Naive B cell (primary cell): ENCODE results near the gene NIF3L1. TPM values are rescaled to one million over a fixed set of nuclear protein-coding genes. Genes with fewer than 3 reads are reported as not detected.
A peak's percentile ranks its signal among the peaks of the same experiment; 100 is the strongest.
"Not testable (repeated sequence)": the region's sequence is repeated elsewhere in the genome, so short reads cannot be mapped to it uniquely, and the experiment has no call there.

Experiments
- ATAC-seq, 2 donors: fragments of 150-1000 bp; cut with Tn5 transposase; 2 replicates each; pipeline ENCODE4 v1.10.0; 2021; ENCODE audit warnings: low read depth in 2 of 2, mild to moderate bottlenecking in 2 of 2, moderate library complexity in 2 of 2
- DNase-seq: peaks from one replicate; pipeline ENCODE4 v3.0.0; 2022
- H3K27ac Mint-ChIP-seq, 6 donors: one replicate each; pipeline ENCODE4 v1.8.0; 2020 to 2022; ENCODE audit warnings: mild to moderate bottlenecking in 6 of 6, mixed read lengths in 6 of 6, moderate library complexity in 5 of 6, inconsistent platforms in 2 of 6
- H3K27me3 Mint-ChIP-seq, 3 donors: one replicate each; pipeline ENCODE4 v1.8.0; 2021 to 2022; ENCODE audit warnings: mixed read lengths in 3 of 3, mild to moderate bottlenecking in 1 of 3
- H3K36me3 Mint-ChIP-seq, 2 donors: one replicate each; pipeline ENCODE4 v1.8.0; 2020 to 2022; ENCODE audit warnings: mixed read lengths in 2 of 2, inconsistent platforms in 1 of 2, mild to moderate bottlenecking in 1 of 2
- H3K4me1 Mint-ChIP-seq, 3 donors: one replicate each; pipeline ENCODE4 v1.8.0; 2020 to 2022; ENCODE audit warnings: mixed read lengths in 3 of 3, inconsistent platforms in 1 of 3, mild to moderate bottlenecking in 1 of 3, moderate library complexity in 1 of 3
- H3K4me3 Mint-ChIP-seq, 8 donors: one replicate each; pipeline ENCODE4 v1.8.0; 2020 to 2022; ENCODE audit warnings: mild to moderate bottlenecking in 8 of 8, mixed read lengths in 8 of 8, moderate library complexity in 8 of 8, inconsistent platforms in 2 of 8
- H3K9me3 Mint-ChIP-seq, 7 donors: one replicate each; pipeline ENCODE4 v1.8.0; 2020 to 2022; ENCODE audit warnings: mixed read lengths in 7 of 7, mild to moderate bottlenecking in 5 of 7, inconsistent platforms in 2 of 7, moderate library complexity in 1 of 7
- polyA plus RNA-seq, 6 donors: library from polyadenylated mRNA; unstranded; fragments of 300-500 nt; fragmentation: Illumina TruSeq; gene quantifications; one replicate each; pipeline ENCODE4 v1.2.3, GENCODE V29; 2021; ENCODE audit warnings: low read depth in 6 of 6

The NIF3L1 gene
- polyA plus RNA-seq, 6 donors from 2014 or later: 12.2 to 22.0 (median 14.9) TPM

DNA sequence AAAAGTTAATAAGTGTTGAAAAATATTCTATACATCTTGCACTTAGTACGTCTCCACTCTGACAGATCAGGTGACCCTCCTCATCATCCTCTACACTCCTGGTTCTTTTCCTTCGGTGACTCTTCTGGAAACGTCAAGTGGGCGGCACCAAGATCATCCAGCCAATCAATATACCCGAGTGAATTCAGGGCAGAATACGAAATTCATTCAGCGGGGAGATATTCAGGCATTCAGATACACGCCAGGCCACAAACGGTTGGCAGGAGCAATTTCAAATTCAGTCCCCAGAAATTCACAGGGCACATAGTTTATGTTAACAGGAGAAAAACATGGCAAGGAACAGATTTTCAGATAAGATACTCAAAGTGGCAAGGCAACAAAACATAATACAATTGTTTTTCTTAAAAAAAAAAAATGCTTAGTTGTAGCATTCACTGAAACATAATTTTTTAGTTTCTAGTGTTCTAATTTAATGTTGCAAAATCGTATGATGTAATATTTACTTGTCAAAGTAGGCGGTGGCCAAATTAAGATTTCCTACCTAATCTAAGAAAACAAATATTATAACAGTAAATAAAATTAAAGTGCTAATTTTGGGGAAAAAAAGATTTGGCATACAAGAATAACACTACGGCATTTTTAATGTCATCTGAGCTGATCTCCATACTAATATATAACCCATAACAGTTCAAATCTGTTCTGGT, 28.9 kb upstream of the NIF3L1 start:
- DNase-seq (no peak), ATAC-seq (no peak)
- H3K4me1 Mint-ChIP-seq: peaks cover 42 to 56% (median 55%) of the 10 kb centered on the region in 3 donors
- peaks cover 49 to 55% of the 10 kb centered on the region in 2 donors for H3K36me3 Mint-ChIP-seq
- H3K9me3 Mint-ChIP-seq: peaks cover 0 to 3% (median 0%) of the 10 kb centered on the region in 7 donors
- peak overlapping the region in 5 of 6 donors; percentile 47 to 93 (median 74) for H3K27ac Mint-ChIP-seq
- no peaks in the 10 kb centered on the region for H3K27me3 Mint-ChIP-seq
- H3K4me3 Mint-ChIP-seq: peak overlapping the region; percentile 64 to 100 (median 84)

DNA sequence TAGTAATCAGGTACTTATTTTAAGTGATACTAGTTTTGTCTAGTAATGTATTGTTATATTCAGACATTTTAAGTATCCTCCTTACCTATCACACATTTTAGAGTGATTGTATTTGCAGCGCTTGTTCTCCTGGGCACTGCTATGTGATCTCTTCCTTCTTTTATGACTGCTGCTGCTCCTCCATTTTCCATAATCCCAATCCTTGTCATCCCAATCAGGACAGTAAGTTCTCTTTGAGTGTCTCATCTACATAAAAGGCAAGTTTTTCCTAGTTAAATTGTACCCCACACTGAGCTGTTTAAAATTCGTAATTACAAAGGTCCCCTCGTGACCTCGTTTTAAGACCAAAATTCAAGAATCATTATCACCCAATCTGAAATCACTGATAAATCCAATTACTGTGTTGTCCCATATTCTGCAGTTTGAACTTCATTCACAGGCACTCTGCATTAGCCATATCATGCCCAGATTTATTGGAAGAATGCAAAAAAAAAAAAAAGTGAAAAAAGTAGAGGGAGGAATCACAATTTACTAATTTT, 27.5 kb upstream of the NIF3L1 start:
- H3K9me3 Mint-ChIP-seq: peaks cover 0 to 3% (median 0%) of the 10 kb centered on the region in 7 donors
- ATAC-seq (no peak), DNase-seq (no peak)
- H3K36me3 Mint-ChIP-seq: peaks cover 44 to 55% of the 10 kb centered on the region in 2 donors
- H3K27ac Mint-ChIP-seq: peak overlapping the region; percentile 47 to 100 (median 86)
- peak overlapping the region; percentile 84 to 100 (median 96) for H3K4me3 Mint-ChIP-seq
- peaks cover 42 to 56% (median 54%) of the 10 kb centered on the region in 3 donors for H3K4me1 Mint-ChIP-seq
- no peaks in the 10 kb centered on the region for H3K27me3 Mint-ChIP-seq

- Mint-ChIP-seq H3K36me3 (peaks cover 38 to 50% of the 10 kb centered on the region in 2 donors), H3K27ac (peak overlapping the region; percentile 99 to 100 (median 100)), H3K4me3 (peak overlapping the region; percentile 84 to 100 (median 96)), H3K9me3 (peaks cover 0 to 3% (median 0%) of the 10 kb centered on the region in 7 donors), H3K4me1 (peaks cover 42 to 58% (median 53%) of the 10 kb centered on the region in 3 donors), H3K27me3 (no peaks in the 10 kb centered on the region)
- DNase-seq (peak; percentile 55), ATAC-seq (peak; percentile 6 to 18)
These were observed 26.6 kb upstream of the NIF3L1 start for GRCh38 chr2:200862532-200863000.

DNA sequence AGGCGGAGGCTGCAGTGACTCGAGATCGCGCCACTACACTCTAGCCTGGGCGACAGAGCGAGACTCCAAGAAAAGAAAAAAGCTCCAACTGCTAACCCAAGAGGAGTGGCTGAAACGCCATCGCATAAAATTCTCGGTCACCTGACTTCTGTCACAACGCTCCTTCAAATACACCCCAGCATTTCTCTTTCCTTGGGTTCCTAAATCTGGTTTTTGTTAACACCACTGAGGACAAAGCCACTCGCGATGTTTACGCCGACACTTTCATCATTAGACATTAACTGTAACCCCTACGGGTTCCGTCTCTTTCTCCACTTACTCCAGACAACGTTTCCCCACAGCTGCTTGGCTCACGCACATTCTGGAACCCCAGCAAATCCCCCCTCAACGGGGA, 25.4 kb upstream of the NIF3L1 start:
- no peaks in the 10 kb centered on the region for H3K27me3 Mint-ChIP-seq
- peaks cover 27 to 38% of the 10 kb centered on the region in 2 donors for H3K36me3 Mint-ChIP-seq
- H3K4me1 Mint-ChIP-seq: peaks cover 32 to 51% (median 41%) of the 10 kb centered on the region in 3 donors
- ATAC-seq: peak; percentile 13 to 16
- no peak for DNase-seq
- H3K4me3 Mint-ChIP-seq: peak overlapping the region; percentile 84 to 100 (median 96)
- H3K9me3 Mint-ChIP-seq: peaks cover 0 to 3% (median 0%) of the 10 kb centered on the region in 7 donors
- H3K27ac Mint-ChIP-seq: peak overlapping the region; percentile 99 to 100 (median 100)

DNA sequence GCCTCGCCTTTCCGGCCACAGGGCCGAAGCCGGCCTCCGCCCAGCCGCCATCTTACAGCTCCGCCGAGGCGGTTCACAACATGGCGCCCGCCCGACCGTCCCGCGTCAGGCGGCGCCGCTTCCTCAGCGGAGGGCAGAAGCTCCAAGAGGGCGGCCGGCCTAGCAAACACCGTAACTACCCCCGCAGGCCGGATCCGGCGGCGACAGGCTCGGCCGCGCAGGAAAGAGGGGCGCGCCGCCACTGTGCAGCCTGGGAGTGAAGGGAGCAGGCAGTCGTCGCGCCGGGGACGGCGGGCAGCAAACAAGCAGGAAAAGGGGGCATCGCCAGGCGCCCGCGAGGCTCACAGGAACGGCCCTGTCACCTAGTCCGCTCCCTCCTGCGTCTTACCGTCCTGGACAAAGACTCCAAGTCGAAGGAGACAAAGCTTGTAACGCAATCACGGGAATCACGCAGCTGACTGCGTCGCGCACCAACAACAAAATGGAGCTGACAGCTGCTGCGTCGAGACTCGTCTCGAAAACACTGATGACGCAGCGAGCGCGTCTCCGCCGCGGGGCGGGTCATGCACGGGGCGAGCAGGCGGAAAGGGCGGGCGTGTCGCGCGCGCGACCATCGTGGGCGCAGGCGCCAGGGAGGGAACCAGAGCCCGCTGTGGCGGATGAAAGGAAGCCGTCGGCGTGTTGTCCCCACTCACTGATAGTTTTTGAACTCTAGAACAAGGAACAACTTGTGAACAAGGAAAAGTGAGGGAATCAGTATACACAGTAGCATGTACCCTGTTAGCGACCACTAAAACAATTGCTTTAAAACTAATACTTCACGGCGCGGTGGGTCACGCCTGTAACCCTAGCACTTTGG, 24.8 kb upstream of the NIF3L1 start, which contains the start of gene CLK1:
CLK1 (minus strand) TSS at position 483 of the 859 bp plus-strand sequence. CDS start 2,796 bp downstream, outside the sequence.
- H3K36me3 Mint-ChIP-seq: peaks cover 23 to 36% of the 10 kb centered on the region in 2 donors
- H3K9me3 Mint-ChIP-seq: peaks cover 0 to 3% (median 0%) of the 10 kb centered on the region in 7 donors
- DNase-seq: peak; percentile 93
- peak; percentile 77 to 78 for ATAC-seq
- peaks cover 31 to 45% (median 37%) of the 10 kb centered on the region in 3 donors for H3K4me1 Mint-ChIP-seq
- H3K4me3 Mint-ChIP-seq: peak within 1 kb of the TSS; percentile 84 to 100 (median 96)
- H3K27ac Mint-ChIP-seq: peak within 1 kb of the TSS; percentile 99 to 100 (median 100)
- no peaks in the 10 kb centered on the region for H3K27me3 Mint-ChIP-seq

- no peaks in the 10 kb centered on the region for H3K27me3 Mint-ChIP-seq
- ATAC-seq (no peak), DNase-seq (no peak)
- no peak overlapping the region for H3K27ac Mint-ChIP-seq
- H3K36me3 Mint-ChIP-seq: peaks cover 1 to 3% of the 10 kb centered on the region in 2 donors
- peaks cover 8 to 15% (median 9%) of the 10 kb centered on the region in 3 donors for H3K4me1 Mint-ChIP-seq
- H3K4me3 Mint-ChIP-seq: peak overlapping the region in 1 of 8 donors; percentile 34
- peaks cover 0 to under 1% (median 0%) of the 10 kb centered on the region in 7 donors for H3K9me3 Mint-ChIP-seq
These were observed 20.2 kb upstream of the NIF3L1 start for GRCh38 chr2:200869014-200869413.

GRCh38 chr2:200871151-200871550, 18.0 kb upstream of the NIF3L1 start:
- Mint-ChIP-seq H3K27me3 (no peaks in the 10 kb centered on the region), H3K4me3 (no peak overlapping the region), H3K4me1 (peaks cover 0 to 7% (median 0%) of the 10 kb centered on the region in 3 donors), H3K36me3 (no peaks in the 10 kb centered on the region), H3K27ac (no peak overlapping the region), H3K9me3 (no peaks in the 10 kb centered on the region)
- DNase-seq (no peak), ATAC-seq (no peak)

DNA sequence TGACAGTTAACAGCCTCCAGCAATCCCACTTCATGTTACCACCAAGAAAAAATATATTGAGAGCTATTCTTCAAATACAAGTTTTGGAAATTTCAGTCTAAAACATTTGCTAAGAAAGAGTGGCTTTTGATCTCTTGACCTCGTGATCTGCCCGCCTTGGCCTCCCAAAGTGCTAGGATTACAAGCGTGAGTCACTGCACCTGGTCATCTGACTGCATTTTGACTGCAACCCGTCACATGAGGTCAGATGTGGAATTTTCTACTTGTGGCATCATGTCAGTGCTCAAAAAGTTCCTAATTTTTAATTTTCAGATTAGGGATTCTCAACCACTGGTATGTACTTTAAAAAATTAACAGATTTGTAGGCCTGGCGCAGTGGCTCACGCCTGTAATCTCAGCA, 15.6 kb upstream of the NIF3L1 start:
- no peak overlapping the region for H3K4me3 Mint-ChIP-seq
- H3K36me3 Mint-ChIP-seq: no peaks in the 10 kb centered on the region
- H3K27ac Mint-ChIP-seq: no peak overlapping the region
- peaks cover 0 to 2% (median 0%) of the 10 kb centered on the region in 3 donors for H3K4me1 Mint-ChIP-seq
- DNase-seq: no peak
- H3K27me3 Mint-ChIP-seq: no peaks in the 10 kb centered on the region
- no peaks in the 10 kb centered on the region for H3K9me3 Mint-ChIP-seq
- ATAC-seq: no peak

DNA sequence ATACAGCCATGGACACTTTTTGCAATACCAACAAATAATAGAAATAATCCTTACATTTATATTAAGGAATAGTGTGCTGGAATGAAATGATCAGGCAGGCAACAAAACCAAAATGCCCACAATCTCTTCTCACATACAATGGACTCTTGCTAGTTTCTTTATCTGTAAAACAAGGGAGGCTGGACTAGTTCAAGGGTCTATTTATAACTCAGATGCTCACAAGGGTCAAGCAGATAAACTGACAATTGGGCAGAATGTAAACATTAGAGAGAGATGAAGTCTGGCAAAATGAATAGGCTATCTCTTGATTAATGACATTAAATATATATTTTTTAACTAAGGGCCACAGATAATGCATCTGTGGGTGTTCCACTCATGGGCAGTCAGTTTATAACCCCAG, 11.7 kb upstream of the NIF3L1 start:
- H3K4me3 Mint-ChIP-seq: no peak overlapping the region
- no peak for ATAC-seq

GRCh38 chr2:200878289-200878880, 10.8 kb upstream of the NIF3L1 start:
- Mint-ChIP-seq H3K27me3 (no peaks in the 10 kb centered on the region), H3K9me3 (no peaks in the 10 kb centered on the region), H3K27ac (peak overlapping the region in 3 of 6 donors; percentile 21 to 73 (median 56)), H3K4me3 (no peak overlapping the region), H3K36me3 (peaks cover 7 to 29% of the 10 kb centered on the region in 2 donors), H3K4me1 (no peaks in the 10 kb centered on the region)
- ATAC-seq (no peak), DNase-seq (no peak)

More for the DNA sequence above, 11.7 kb upstream of the NIF3L1 start:
- Mint-ChIP-seq H3K27me3 (no peaks in the 10 kb centered on the region), H3K36me3 (peaks cover 0 to 21% of the 10 kb centered on the region in 2 donors), H3K4me1 (no peaks in the 10 kb centered on the region), H3K9me3 (no peaks in the 10 kb centered on the region), H3K27ac (no peak overlapping the region)
- no peak for DNase-seq

DNA sequence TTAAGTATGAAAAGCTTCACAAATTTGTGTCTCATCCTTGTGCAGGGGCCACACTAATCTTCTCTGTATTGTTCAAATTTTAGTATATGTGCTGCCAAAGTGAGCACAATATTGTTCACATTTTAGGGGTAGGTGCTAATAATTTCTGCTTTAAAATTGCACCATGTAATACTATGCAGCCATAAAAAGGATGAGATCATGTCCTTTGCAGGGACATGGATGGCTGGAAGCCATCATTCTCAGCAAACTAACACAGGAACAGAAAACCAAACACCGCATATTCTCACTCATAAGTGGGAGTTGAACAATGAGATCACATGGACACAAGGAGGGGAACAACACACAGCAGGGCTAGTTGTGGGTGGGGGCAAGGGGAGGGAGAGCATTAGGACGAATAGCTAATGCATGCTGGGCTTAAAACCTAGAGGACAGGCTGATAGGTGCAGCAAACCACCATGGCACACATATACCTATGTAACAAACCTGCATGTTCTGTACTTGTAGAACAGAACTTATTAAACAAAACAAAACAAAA, 7.4 kb upstream of the NIF3L1 start:
- Mint-ChIP-seq H3K36me3 (peaks cover 10 to 32% of the 10 kb centered on the region in 2 donors), H3K27ac (peak overlapping the region in 1 of 6 donors; percentile 20)
- DNase-seq, H3K4me3 Mint-ChIP-seq, H3K9me3 Mint-ChIP-seq, H3K4me1 Mint-ChIP-seq, ATAC-seq, H3K27me3 Mint-ChIP-seq: not testable (repeated sequence)

GRCh38 chr2:200899482-200899881, 10.3 kb downstream of the NIF3L1 start:
- no peaks in the 10 kb centered on the region for H3K27me3 Mint-ChIP-seq
- peak overlapping the region in 2 of 6 donors; percentile 27 to 36 for H3K27ac Mint-ChIP-seq
- no peak for DNase-seq

More at GRCh38 chr2:200899482-200899881, 10.3 kb downstream of the NIF3L1 start:
- peaks cover 0 to 5% (median 4%) of the 10 kb centered on the region in 3 donors for H3K4me1 Mint-ChIP-seq
- H3K36me3 Mint-ChIP-seq: peaks cover 16 to 31% of the 10 kb centered on the region in 2 donors
- no peak overlapping the region for H3K4me3 Mint-ChIP-seq
- no peak for ATAC-seq
- no peaks in the 10 kb centered on the region for H3K9me3 Mint-ChIP-seq
